ENCODE data around the gene RMDN3.

The RMDN3 gene, protein sequence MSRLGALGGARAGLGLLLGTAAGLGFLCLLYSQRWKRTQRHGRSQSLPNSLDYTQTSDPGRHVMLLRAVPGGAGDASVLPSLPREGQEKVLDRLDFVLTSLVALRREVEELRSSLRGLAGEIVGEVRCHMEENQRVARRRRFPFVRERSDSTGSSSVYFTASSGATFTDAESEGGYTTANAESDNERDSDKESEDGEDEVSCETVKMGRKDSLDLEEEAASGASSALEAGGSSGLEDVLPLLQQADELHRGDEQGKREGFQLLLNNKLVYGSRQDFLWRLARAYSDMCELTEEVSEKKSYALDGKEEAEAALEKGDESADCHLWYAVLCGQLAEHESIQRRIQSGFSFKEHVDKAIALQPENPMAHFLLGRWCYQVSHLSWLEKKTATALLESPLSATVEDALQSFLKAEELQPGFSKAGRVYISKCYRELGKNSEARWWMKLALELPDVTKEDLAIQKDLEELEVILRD
- total RNA-seq = 32.7 to 36.4 (median 33.2) reads per million in 4 donors

DNA sequence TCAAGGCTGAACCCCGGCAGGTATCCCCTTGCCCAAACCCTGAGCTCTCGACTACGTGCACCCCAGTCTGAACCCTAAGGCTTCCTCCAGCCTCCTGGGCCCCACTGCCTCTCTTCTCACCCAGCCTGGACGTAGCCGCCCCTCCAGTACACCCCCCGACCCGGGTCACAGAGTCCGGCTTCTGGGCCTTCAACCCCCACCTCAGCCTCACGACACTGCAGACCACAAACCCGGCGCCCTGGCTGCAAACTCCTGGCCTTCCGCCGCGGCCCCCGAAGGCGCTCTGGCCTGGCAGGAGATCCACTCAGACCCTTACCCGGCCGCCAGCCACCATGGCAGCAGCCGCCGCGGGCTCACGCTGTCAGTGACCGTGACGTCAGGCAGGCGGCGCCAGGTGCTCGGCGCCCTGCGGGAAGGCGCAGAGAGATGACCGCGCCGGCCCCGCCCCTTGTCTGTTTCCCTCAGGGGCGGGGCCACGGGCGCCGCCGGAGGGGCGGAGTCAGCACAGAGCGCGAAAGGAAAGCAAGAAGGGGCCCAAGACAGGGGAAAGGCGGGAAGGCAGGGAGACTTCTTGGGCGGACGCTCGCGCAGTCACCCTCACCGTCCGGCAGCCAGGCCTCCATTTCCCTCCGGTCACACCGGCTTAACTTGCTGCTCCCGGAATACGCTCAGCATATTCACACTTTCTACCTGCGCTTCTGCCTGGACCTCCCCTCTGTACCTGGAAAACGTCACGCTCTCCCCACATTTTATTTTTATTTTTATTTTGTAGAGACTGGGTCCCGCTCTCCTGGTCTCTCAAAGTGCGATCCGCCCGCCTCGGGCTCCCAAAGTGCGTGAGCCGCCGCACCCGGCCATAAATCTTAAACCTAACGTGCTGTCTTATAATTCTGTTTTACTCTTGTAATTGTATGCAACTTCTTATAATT lies at the start of gene RMDN3:
RMDN3 (minus strand) TSS at position 372 of the 929 bp plus-strand sequence. CDS start 471 bp downstream, outside the sequence.
- peak; percentile 87 to 96 (median 91) for DNase-seq

DNA sequence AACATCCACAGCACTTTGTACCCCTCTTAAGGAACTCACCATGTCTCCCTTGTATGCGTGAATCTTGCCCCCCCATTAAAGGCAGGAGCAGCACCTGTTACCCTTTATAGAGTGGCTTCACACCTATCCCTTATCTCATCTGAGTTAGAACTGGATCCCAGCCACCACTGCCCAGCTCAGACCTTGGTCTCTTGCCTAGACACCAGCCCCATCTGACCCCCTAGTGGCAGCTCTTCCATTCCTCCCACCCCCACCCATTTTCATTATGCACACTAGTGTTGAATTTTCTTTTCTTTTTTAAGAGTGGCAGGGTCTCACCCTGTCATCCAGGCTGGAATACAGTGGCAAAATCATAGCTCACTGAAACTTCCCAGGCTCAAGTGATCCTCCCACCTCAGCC lies 48.6 kb upstream of the RMDN3 start:
- no peak for DNase-seq

DNA sequence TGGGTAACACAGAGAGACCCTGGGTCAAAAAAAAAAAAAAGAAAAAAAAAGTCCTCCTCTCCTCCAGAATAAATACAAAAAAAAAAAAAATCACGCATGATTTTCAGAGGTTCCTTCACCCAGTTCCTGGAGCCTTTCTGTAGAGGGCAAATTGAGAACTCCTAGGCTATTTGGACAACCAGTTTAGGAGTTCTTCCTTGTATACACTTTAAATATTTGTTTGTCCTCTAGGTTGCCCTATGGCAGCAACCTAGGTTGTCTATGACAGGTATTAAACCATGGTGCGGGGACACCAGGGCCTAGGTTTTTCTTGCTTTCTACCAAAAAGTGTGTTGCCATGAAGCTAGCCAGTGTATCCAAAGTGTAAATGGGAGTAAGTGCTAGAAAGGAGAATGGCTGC lies 48.0 kb upstream of the RMDN3 start:
- no peak for DNase-seq

DNA sequence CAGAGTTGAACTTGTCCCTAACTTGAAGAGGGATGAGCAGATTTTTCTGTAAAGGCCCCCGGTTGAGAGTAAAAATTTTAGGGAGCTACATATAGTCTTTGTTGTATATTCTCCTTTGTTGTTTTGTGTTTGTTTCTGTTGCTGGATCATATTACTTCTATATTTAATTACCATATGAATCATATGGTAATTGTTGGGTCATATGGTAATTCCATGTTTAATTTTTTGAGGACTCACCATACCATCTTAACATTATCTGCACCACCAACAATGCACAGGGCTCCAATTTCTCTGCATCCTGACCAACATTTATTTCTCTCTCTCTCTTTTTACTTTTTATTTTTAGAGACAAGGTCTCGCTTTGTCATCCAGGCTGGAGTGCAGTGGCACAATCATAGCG lies 44.5 kb upstream of the RMDN3 start:
- no peak for DNase-seq

DNA sequence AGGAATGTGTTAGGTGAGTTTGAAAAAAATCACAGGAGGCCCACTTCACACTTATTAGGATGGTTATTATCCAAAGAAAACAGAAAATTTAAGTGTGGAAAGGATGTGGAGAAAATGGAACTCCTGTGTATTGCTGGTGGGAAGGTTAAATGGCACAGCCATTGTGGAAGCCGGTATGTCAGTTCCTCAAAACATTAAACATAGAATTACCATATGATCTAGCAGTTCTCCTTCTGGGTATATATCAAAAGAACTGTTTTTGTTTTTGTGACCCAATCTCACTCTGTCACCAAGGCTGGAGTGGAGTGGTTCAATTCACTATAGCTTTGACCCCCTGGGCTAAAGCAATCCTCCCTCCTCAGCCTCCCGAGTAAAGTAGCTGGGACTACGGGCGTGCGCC lies 41.5 kb upstream of the RMDN3 start:
- DNase-seq = no peak

DNA sequence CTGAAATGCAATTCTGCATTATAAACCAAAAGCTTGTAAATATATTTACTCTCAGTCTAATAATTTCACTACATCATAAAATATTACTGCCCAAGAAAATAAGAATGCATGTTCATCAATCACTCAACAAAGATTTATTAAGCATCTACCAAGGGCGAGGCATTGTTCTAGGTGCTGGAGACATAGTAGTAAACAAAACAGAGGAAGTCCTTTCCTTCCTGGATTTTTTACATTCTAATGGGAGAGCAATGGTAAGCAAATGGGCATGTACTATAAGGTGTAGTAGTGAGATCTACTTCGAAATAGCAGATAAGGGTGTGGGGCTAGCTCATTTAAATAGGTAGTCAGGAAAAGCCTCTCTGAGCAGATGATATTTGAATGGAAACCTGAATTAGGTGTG lies 41.0 kb upstream of the RMDN3 start:
- DNase-seq = no peak

DNA sequence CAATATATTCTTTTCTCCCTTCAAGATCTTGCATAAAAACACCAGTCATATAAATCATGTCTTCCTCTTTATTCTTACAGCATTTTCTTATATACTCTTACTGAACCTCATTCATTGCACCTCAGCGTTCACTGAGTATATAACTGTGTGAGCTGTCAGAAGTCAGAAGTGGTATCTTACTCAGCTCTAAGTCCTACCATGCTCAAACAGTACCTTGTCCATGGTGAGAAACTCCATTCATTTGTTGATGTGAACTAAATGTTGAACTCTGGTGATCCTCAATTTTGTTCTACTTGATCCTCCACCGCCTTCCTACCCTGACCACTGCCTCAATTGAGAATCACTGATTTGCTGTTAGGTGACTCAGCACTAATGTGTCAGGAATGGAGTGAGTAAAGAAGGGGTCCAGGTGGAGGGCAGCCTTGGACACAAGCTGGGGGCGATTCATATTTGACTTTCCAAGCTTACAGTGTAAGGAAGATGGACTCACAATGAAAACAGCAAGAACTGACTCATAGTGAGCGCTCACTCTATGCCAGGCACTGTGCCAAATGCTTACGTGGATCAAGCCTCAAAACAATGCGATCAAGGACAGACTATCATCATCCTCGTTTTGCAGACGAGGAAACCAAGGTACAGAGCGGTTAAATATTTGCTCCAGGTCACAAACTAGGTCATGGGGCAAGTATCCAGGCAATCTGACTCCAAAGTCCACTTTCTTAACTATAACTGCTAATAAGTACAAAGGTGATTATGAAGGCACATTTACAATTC lies 38.3 kb upstream of the RMDN3 start:
- peak in 1 of 5 donors; percentile 30 for DNase-seq

DNA sequence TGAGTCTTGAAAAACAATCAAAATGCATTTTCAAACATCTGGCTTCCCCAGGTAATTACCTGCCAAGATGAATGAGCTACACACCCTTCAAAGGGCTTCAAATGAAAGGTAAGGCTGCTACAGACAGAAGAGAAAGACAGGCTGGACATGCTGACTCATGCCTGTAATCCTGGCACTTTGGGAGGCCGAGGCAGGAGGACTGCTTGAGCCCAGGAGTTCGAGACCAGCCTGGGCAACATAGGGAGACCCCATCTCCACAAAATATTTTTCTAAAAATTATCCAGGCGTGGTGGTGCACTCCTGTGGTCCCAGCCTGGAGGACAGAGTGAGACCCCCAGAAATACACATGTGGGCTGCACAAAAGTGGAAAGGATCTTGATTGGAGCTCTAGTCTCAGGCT lies 37.3 kb upstream of the RMDN3 start:
- DNase-seq = no peak

DNA sequence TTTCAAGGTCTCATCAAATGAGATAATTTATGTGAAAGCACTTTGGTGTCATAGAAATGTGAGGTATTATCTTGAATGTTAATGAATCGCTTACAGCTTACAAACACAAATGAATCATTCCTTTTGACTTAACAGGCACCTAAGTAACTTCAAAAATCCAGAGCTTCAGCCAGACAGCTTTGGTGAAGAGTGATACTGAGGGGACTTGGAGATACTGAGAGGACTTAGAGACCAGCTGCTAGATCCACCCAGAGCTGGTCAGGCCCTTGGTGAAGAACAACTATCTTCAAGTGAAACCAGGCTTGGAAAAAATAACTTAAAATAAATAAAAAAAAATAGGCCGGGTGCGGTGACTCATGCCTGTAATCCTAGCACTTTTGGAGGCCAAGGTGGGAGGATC lies 35.7 kb upstream of the RMDN3 start:
- DNase-seq = no peak

DNA sequence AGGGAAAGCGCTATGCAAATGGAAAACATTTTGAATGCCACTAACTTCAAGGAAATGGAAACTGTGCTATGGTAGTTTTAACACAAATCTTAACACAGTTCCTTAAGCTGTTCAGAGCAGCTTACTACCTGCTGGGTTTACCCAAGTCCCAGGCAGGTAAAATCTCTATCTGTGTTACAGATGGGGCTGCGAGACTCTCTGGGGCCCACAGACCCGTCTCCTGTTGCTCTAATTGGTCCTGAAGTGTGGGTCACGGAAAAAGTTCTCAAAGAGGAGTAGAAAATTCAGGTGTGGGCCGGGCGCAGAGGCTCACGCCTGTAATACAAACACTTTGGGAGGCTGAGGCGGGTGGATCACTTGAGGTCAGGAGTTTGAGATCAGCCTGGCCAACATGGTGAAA lies 34.9 kb upstream of the RMDN3 start:
- no peak for DNase-seq

DNA sequence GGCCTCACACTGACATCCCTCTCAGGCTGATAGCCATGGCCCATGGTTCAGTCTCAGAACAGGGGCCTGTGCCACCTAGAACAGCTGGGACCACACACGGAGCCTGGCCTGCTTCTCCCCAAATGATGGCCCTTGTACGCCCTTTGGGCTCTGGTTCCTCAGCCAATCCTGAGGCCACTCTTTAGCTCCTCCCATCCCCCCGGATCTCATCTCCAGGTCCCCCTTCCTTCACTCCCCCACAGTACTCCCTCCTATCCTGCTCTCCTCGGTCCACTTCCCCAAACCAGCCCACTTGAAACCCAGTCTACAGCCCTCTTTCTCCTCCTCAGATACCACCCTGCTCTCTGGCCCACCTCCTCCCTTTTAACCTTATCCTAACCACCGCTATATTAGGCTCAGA lies 34.1 kb upstream of the RMDN3 start:
- no peak for DNase-seq

DNA sequence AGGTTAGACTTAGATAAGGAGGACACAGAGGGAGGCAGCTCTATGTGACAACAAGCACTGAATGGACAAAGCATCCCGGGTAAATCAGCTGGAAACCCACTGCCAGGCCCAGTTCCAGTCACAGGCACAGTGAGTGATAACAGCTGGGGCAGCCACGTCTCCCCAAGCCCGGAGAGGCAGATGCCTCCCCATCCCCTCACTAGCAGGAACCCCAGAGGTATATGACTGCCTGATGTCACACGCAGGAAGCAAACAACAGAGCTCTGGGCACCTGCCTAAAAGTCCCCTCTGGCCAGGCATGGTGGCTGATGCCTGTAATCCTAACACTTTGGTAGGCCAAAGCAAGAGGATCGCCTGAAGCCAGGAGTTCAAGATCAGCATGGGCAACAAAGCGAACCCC lies 32.9 kb upstream of the RMDN3 start:
- DNase-seq = no peak

DNA sequence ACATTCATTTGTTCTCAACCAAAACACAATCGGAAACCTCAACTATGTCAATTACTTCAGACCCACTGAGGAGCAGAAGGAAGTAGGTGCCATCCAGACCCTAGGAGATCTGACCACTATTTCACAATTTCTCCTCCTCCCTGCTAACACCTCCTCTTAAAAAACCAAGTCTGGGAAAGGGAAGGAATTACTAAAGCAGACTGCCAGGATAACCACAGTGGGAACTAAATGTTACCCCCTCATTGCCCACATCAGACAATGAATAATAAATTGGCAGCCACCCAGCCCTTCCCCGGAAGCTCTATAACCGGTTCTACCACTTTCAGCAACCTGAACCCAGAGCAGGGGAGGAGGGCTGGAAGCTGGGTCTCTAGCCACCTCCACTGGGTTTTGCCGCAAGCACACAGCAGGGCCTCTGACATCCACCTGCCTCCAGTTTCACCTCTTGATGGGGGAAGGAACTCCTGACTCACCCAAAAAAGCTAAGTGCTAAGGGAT lies 32.3 kb upstream of the RMDN3 start:
- DNase-seq = peak in 2 of 5 donors; percentile 23 to 31

DNA sequence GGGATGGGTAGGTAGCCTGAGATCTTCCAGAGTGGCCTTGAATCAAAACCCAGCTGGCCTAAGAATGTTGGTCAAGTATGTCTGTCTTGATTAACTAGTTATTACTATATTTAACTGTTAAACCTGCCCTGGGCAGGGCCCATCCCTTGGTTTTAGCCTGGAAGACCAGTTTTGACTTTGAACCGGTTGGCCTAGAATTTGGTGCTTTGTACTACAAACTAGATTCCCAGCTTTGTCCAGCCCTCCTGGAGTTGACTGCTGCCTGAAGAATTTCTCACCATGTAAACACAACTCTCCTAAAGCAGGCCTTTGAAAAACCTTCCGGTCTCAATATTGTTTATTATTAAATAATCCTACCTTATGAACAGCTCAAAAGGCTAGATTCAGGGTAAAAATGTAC lies 30.8 kb upstream of the RMDN3 start:
- DNase-seq = no peak

DNA sequence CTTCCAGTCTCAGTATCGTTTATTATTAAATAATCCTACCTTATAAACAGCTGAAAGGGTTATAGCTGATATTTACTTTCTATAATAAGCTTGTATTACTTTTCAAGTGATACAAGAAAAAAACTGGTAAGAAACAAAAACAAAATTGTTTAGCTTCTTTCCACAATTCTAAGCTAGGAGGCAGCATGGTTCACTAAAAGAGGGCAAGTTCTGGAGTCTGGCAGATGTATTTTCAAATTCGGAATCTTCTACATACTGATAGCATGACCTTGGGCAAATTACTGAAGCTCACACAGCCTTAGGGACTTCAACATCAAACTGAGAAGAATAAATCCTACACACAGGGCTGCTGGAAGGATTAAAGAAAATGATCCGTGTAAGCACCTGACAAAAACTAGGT lies 30.1 kb upstream of the RMDN3 start:
- no peak for DNase-seq

DNA sequence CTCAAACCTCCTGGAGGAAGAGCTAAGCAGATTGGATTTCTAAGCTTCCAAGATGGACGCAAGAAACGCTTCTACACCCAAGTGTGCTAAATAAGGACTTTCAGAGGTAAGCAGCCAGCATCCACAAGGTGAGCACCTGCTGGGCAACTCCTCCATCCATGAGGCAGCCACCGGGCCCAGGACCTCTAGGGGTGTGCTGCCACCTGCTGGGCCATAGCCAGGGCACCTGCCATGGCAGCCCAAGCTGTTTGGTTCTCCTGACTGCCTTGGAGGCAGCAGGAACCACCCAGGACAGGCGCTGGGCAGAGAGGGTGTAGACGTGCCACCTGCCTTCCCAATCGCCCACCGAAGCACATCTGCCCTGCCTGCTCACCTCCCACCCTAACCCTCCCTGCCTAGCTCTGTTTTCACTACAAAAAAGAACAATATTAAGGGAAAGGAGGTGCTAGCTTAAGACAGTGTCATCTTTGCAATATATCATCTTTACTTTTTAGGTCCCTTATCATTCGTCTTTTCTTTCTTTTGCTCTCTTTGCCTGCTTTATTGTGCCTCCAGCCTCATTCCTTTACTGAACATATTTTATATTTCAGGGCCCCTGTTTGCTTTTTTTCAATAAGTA lies 27.7 kb upstream of the RMDN3 start:
- peak; percentile 61 to 75 (median 72) for DNase-seq

DNA sequence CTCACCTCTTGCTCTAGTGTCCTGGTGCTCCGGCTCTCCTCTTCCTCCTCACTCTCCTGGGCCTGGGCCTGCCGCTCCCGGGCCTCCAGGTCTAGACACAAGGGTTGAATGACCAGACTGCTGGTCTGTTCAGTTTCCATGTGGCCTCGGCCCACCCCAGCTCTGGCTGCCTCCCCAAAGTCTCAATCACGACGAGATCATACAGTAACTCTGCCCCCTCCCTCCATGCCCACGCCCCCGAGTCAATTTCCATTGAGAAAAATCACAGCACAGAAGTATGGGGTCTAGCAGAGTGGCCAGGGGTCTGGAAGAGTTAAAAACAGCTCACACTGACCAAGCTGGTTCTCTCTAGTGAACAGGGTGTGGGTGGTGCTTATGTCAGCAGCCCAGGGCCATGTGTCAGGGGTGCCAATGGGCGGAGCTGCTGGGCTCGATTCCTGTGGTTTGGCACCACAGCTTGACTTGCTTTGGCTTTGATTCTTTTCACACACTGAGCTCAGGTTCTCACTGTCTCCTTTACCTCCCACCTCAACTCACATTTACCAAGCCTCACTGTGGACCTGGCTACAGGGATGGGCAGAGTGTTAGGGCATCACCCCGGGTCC lies 21.6 kb upstream of the RMDN3 start:
- peak in 1 of 5 donors; percentile 56 for DNase-seq

DNA sequence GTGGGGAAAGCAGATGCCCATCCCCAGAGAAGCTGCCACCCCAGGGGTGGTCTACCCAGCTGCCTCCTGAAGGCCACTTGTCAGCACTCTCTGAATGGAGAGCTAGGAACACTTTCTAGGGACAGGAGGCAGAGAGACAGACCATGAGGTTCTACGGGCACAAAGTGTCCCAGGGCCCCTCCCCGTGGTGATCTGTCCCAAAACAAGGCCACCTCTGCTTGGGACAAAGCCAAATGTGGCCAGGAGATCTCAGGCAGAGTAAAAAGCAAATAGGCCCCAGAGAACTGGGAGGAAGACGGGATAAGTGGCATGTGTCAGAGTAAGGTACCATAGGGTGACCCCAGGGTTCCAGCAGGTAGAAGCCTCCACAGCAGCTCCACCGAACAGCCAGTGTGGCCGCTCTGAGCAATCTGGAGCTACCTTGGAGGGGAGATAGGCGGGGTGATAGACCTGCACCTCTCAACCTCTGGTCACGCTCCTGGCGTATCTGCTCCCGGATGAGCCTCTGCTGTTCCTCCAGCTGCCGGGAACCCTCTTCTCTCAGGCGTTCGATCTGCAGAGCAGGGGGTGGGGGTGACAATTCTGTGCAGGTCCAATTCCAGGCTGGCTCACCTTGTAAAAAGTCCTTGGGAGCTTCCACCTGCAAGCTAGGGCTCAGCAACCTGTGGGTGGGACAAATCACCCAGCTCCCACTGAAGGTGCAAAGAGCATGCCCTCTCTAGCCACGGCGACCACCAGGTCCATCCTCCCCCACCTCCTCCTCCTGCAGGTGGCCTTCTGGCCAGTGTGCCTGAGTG lies 20.9 kb upstream of the RMDN3 start:
- no peak for DNase-seq

DNA sequence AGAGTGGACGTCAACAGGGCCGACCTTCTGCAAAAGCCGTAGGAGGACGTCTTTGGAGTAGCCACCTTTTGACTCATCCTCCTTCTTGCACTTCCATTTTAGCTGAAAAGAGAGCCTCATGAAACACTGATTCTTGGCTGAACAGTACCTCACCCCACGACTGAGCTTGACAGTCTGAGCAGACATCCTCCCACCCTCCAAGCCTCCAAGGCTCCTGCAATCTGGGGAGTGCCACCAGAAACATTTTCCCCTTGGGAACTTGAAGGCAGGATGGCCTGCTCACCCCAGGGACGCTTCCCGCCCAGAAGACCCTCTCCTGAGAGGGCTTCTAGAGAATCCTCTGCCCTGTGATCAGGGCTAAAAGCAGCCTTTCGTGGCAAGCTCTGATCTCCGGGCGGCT lies 20.0 kb upstream of the RMDN3 start:
- DNase-seq = no peak

DNA sequence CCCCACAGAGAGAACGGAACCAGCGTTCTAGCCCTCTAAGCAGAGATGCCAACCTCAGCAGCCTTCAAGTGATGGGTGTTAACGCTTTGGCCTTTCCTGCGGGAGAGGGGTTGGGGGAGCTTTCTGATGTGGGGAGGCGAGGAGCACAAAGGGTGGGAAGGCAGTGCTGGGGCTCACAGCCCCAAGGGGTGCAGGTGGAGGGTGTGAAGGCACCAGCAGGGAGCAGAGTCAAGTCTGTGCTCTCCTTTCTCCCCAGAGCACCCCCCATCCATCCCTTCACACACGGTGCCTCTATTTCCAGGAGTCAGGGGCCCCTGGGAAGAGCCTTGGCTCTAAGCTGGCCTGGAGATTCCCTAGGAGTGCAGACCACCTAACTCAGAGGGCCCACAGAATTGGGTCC lies 18.8 kb upstream of the RMDN3 start:
- DNase-seq = no peak

DNA sequence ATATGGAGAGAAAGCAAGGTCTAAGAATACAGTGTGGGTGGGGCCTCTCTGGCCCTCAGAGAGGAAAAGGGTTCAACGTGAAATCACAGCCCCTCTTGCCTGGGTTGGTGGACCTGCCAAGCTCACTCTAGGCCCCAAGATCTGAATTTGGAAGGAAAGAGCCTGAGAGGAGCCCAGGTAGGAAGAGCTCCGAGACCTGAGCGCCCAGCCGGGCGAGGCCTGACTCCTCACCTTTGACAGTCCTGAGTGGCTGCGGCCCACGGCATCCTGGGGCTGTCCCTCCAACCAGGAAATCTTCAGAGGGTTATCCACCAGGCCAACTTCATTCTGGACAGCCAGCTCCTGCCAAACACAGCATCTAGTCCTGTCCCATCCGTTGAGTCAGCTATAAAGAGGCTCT lies 18.4 kb upstream of the RMDN3 start:
- DNase-seq = no peak
